Uterus (tissue), 4 donors: ENCODE measurements around the gene NAT9. TPM values are rescaled to one million over a fixed set of nuclear protein-coding genes. Genes with fewer than 3 reads are reported as not detected.

Experiments used
- DNase-seq, 2 donors: peaks; one replicate each; pipeline ENCODE4 v3.0.0-alpha.2; 2019 to 2020
- H3K27ac ChIP-seq, 2 donors: fragments of 200-600 bp; sonication (generic); 1 replicate in 1 of 2; 2 replicates in 1 of 2; pipeline ENCODE4 v1.5.1; 2016 to 2018
- H3K27me3 ChIP-seq, 2 donors: fragments of 200-600 bp; sonication (generic); one replicate each; pipeline ENCODE4 v1.5.1; 2018 to 2019; ENCODE audit warnings: control low read depth in 1 of 2
- H3K36me3 ChIP-seq, 2 donors: fragments of 200-600 bp; sonication (generic); one replicate each; pipeline ENCODE4 v1.5.1; 2019; ENCODE audit warnings: control low read depth in 1 of 2
- H3K4me1 ChIP-seq, 2 donors: fragments of 200-600 bp; sonication (generic); one replicate each; pipeline ENCODE4 v1.5.1; 2018 to 2019; ENCODE audit warnings: control low read depth in 1 of 2
- H3K4me3 ChIP-seq, 2 donors: fragments of 200-600 bp; sonication (generic); 1 replicate in 1 of 2; 2 replicates in 1 of 2; pipeline ENCODE4 v1.5.1; 2018 to 2019; ENCODE audit warnings: mild to moderate bottlenecking in 1 of 2
- H3K9me3 ChIP-seq, 2 donors: fragments of 200-600 bp; sonication (generic); one replicate each; pipeline ENCODE4 v1.5.1; 2019; ENCODE audit warnings: control low read depth in 1 of 2
- POLR2A ChIP-seq, 2 donors: fragments of 450-650 bp; IDR thresholded peaks; one replicate each; pipeline ENCODE4 v1.6.1; 2016; ENCODE audit warnings: antibody characterized with exemption in 2 of 2, mild to moderate bottlenecking in 1 of 2, moderate library complexity in 1 of 2
- intact Hi-C: fragments of 100-400 bp; cut with DNase I; formaldehyde crosslinking; loops from one replicate; pipeline ENCODE4 v1.15.1; 2023; ENCODE audit warnings: low total_unique reads
- total RNA-seq, 4 donors: library from RNA; depleted of rRNA in 3 of 4; stranded (reverse); fragments of >200 nt in 3 of 4; gene quantifications; one replicate each; pipeline versions ENCODE4 v1.1.0 to v1.2.4, GENCODE V29; 2014 to 2023
- TF ChIP-seq, protein P1 (sequence below), 4 experiments: fragments of 200-600 bp in 2 of 4; fragments of 450-650 bp in 2 of 4; sonication (generic) in 2 of 4; IDR thresholded peaks; one replicate each; pipeline ENCODE4 v1.5.1; 2016 to 2019; ENCODE audit warnings: antibody characterized with exemption in 4 of 4, mild to moderate bottlenecking in 2 of 4, moderate library complexity in 1 of 4
- donor health status: DM: yes; HTN: yes; CAD: no.

The NAT9 gene
- total RNA-seq, 4 donors from 2014 or later, result 5.4 to 53.3 (median 33.9) TPM

DNA sequence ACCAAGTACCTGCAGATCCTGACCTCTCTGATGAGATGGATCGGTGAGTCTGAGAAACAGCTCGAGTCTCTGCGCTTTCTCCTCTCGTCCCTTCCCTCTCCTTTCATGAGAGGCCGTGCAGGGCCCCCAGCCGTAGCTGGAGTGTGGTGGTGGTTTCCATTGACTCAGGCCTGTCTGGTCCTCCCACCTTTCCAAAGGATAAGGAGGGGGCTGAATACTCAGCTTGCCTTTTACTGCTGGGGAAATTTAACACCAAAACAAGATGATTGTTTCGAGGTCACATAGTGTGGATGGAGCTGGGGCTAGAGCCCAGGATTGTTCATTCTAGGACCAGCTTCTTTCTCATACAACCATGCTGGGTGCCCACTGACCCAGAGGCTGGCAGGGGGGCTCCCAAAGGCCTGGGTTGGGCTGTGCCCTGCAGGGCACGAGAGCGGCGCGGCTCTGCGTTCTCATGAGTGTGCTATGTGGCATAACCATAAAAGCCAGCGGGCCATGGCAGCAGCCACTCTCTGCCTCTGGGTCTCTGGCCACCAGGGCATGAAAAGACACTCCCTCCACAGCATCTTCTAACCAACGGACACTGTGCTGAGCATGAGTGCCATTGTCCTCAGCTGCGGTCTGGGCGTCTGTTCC is 43.8 kb upstream of the NAT9 start:
- Histone ChIP-seq H3K9me3 (no peaks in the 10 kb centered on the region), H3K27ac (no peak overlapping the region), H3K4me3 (no peak overlapping the region), H3K4me1 (no peaks in the 10 kb centered on the region), H3K27me3 (no peaks in the 10 kb centered on the region), H3K36me3 (no peaks in the 10 kb centered on the region)
- DNase-seq, result no peak
- intact Hi-C loops, result no loop called here
- no peak for TF ChIP-seq POLR2A (IDR thresholded peaks at IDR 0.05)
- TF ChIP-seq, protein P1, sequence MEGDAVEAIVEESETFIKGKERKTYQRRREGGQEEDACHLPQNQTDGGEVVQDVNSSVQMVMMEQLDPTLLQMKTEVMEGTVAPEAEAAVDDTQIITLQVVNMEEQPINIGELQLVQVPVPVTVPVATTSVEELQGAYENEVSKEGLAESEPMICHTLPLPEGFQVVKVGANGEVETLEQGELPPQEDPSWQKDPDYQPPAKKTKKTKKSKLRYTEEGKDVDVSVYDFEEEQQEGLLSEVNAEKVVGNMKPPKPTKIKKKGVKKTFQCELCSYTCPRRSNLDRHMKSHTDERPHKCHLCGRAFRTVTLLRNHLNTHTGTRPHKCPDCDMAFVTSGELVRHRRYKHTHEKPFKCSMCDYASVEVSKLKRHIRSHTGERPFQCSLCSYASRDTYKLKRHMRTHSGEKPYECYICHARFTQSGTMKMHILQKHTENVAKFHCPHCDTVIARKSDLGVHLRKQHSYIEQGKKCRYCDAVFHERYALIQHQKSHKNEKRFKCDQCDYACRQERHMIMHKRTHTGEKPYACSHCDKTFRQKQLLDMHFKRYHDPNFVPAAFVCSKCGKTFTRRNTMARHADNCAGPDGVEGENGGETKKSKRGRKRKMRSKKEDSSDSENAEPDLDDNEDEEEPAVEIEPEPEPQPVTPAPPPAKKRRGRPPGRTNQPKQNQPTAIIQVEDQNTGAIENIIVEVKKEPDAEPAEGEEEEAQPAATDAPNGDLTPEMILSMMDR (IDR thresholded peaks at IDR 0.05), result no peak

DNA sequence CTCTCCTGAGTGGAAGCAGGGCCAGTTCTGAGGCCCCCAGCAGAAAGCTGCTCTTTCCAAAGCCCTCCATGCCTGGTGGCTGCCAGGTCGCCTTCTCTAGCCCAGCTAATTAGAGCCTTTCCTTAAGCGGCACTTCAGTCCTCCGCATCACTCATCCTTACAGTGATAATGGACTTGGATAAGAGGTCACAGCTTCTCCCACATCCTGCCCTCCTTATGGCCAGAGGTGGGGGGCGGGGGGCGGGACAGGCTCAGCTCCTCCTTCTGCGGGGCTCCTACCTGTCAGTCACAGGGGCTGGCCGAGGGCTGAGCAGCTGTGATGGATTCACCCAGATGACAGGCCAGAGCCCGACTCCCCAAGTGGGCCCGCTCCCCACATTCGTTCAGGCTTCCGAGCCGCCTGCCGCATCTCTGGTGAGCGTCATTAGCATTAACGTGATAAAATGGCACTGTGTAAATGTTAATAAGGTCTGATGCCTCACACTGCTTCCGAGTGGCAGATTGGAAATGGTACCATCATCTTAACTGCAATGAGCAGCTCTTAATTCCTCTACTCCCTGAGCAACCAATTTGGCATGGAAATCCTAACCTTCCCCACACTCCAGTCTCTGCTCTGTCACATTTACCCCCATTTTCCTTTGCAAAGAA is 42.3 kb upstream of the NAT9 start:
- intact Hi-C loops, result no loop called here
- no peaks in the 10 kb centered on the region for H3K36me3 ChIP-seq
- H3K27ac ChIP-seq, result no peak overlapping the region
- TF ChIP-seq, protein P1 (IDR thresholded peaks at IDR 0.05), result no peak
- no peak for TF ChIP-seq POLR2A (IDR thresholded peaks at IDR 0.05)
- H3K9me3 ChIP-seq, result no peaks in the 10 kb centered on the region
- H3K4me3 ChIP-seq, result no peak overlapping the region
- no peaks in the 10 kb centered on the region for H3K4me1 ChIP-seq
- no peak for DNase-seq
- H3K27me3 ChIP-seq, result no peaks in the 10 kb centered on the region

DNA sequence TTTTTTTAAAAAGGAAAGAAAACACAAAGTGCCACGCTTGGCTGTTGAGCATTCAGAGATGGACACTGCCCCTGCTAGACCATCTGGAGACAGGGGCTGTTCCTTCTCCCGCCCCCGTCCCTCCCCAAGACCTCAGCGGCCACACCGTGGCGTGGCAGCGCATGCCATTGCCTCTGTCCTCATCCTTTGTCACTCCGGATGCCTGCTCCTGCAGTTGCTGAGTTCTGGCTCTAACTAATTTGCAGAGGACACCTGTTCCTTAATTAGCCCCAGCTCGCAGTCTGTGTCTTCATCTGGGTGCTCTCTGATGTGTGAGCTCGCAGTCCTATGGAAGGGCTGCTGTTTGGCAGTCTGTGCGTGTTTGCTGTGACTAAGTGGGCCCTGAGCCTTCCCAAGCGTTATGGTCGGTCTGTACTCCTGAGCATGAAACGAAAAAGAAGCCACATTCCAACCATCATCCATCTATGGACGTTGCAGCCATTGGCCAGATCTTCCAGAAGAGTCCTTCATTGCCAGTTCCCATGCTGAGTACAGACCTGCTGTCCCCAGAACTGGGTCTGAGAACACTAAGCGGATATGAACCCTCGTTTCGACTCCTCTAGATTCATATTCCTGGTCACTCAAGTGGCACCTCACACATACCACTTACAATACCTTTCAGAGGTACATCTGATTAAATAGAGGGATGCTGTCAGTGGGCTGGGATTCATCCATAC is 40.9 kb upstream of the NAT9 start:
- no peak for DNase-seq
- intact Hi-C loops, result no loop called here
- Histone ChIP-seq H3K27ac (no peak overlapping the region), H3K4me3 (no peak overlapping the region), H3K9me3 (no peaks in the 10 kb centered on the region), H3K36me3 (no peaks in the 10 kb centered on the region), H3K4me1 (no peaks in the 10 kb centered on the region), H3K27me3 (no peaks in the 10 kb centered on the region)
- TF ChIP-seq, protein P1 (IDR thresholded peaks at IDR 0.05), result no peak
- TF ChIP-seq POLR2A (IDR thresholded peaks at IDR 0.05), result no peak

DNA sequence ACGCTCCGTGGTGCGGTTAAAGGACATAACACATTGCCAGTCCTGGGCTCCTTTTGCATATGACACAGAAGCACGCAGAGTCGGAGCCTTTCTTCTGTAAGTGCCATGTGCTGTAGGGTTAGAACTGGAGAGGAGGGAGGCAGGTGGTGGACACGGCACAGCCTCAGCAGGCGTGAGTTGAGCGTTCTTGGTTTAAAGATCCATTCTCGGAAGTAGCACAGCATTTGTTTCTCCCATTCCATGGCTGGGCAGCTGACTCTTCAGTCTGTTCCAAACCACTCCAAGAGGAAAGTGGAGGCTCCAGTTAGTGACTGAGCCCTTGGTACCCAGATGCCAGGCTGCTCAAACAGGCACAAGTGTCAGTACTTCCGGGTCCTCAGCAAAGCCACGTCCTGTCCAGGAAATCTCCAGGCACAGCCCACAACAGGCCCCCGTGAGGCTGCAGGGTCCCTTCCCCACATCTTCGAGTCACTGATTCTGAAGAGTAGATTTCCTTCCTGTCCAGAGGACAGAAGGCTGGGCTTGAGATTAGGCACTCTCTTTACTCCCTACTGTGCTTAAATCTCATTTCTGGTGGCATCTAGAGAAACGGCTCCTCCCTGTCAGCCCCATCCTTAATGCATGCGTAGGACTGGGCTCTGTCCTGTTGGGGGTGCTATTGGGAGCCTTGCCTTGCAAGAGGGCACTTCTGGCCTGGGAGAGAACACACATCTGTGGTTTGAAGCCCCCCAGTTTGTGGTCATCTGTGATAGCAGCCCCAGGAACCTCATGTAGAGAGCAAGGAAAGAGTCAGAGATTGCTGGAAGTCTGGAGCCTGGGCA is 39.6 kb upstream of the NAT9 start:
- Histone ChIP-seq H3K4me3 (no peak overlapping the region), H3K4me1 (no peaks in the 10 kb centered on the region), H3K27me3 (no peaks in the 10 kb centered on the region), H3K9me3 (no peaks in the 10 kb centered on the region), H3K27ac (no peak overlapping the region), H3K36me3 (no peaks in the 10 kb centered on the region)
- intact Hi-C loops, result no loop called here
- TF ChIP-seq, protein P1 (IDR thresholded peaks at IDR 0.05), result no peak
- no peak for TF ChIP-seq POLR2A (IDR thresholded peaks at IDR 0.05)
- DNase-seq, result no peak
